Raji (cell line): ENCODE results near the gene MMS22L.

Experiments
- POLR2A ChIP-seq: IDR thresholded peaks from 2 replicates; pipeline ENCODE4 v1.6.1; 2011; ENCODE audit warnings: low read depth, low read length, control low read depth; ENCODE audit not compliant: insufficient read depth

The MMS22L gene, protein sequence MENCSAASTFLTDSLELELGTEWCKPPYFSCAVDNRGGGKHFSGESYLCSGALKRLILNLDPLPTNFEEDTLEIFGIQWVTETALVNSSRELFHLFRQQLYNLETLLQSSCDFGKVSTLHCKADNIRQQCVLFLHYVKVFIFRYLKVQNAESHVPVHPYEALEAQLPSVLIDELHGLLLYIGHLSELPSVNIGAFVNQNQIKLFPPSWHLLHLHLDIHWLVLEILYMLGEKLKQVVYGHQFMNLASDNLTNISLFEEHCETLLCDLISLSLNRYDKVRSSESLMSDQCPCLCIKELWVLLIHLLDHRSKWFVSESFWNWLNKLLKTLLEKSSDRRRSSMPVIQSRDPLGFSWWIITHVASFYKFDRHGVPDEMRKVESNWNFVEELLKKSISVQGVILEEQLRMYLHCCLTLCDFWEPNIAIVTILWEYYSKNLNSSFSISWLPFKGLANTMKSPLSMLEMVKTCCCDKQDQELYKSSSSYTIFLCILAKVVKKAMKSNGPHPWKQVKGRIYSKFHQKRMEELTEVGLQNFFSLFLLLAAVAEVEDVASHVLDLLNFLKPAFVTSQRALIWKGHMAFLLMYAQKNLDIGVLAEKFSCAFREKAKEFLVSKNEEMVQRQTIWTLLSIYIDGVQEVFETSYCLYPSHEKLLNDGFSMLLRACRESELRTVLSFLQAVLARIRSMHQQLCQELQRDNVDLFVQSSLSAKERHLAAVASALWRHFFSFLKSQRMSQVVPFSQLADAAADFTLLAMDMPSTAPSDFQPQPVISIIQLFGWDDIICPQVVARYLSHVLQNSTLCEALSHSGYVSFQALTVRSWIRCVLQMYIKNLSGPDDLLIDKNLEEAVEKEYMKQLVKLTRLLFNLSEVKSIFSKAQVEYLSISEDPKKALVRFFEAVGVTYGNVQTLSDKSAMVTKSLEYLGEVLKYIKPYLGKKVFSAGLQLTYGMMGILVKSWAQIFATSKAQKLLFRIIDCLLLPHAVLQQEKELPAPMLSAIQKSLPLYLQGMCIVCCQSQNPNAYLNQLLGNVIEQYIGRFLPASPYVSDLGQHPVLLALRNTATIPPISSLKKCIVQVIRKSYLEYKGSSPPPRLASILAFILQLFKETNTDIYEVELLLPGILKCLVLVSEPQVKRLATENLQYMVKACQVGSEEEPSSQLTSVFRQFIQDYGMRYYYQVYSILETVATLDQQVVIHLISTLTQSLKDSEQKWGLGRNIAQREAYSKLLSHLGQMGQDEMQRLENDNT

DNA sequence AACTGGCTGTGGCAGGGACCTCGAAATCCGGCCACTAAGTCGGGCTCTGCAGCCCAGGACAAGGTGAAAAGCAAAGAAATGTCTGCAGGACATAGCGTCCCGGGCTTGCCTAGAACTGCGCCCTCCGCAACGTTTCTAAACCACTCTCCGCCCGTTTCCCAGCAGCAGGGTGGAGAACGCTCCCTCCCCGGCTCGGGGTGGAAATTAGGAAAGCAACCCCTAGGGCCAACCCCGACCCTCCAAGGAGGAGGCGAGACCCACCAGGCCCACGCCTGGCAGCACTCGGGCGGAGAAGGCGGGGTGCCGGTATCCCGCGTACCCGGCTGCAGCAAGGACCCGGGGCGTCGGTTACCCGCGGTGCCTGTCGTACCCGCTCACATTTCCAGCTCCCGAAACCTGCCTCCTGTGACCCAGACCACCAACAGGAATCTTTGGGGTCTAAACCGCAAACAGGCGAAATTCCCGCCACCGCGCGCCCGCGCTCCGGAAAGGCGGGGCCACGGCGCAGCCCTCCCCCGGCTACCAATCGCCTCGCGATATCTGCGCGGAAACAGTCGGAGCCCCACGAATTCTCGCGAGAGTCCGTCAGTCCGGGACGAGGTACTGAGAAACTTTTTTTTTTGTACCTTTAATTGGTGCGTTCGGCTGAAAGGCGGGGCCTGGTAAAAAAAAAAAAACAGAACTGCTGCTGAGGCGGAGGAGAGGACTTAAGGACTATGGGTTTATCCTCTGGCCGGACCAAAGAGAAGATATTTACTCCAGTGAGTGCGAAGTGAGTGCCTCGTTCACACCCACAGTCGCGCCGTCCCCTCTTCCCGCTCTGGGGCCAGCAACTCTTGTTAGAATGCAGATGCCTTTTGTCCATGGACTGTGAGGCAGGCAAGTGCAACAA is at the start of gene MMS22L:
Gene MMS22L, minus strand, starts transcription at position 491 of the 892 bp plus-strand sequence. CDS start 739 bp downstream, outside the sequence.
- TF ChIP-seq POLR2A = peak; percentile 71

DNA sequence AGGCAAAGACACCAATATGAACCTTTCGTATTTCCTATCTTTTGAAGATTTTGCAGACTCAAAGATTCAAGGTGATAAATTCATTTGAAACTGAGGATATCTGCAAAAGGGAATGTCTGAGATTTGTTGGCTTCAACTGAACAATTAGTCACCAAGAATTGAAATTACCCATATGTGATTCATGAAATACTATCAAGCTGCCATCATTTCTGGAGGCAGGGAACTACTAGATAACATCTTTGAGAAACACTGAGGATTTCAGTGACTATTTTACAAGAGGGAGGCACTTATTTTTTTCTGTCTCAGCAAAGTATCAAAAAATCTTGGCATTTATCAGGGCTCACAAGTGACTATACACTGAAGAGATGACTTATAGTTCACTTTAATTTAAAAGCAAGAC is 39.8 kb upstream of the MMS22L start:
- no peak for TF ChIP-seq POLR2A

DNA sequence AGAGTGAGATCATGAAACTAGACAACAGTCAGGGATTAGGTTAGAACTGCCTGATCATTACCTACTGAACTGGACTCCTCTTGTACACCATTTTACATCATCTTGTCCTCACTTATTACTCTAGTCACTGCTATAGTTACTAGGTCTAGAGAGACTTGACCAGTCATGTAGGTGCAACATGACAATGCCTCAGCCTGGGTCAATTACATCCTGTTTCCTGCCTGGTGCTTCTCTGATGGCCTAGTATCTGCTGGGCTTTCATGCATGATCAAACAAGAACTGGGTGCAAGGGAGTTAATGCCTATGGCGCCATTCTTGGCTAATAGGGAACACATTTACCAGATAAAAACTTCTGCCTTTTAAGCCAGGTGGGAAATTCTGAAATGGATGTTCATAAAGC is 39.2 kb upstream of the MMS22L start:
- no peak for TF ChIP-seq POLR2A

DNA sequence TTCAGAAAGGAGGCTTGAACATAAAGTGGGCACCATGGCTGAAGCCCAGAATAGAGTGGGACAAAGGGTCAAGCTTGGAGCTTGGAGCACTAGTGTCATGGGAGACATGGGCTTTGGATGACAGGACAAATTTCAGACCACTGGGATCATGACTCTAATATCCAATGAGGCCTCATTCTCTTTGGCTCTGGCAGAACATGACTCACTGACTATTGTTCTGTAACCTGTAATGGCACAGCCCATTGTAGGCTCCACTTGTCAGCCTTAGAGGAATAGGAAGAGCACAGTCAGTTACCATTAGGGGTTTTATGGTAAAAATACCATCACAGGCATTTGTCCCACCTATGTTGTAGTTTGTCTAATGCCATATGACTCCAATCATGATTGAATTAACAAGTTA is 34.0 kb upstream of the MMS22L start:
- no peak for TF ChIP-seq POLR2A

DNA sequence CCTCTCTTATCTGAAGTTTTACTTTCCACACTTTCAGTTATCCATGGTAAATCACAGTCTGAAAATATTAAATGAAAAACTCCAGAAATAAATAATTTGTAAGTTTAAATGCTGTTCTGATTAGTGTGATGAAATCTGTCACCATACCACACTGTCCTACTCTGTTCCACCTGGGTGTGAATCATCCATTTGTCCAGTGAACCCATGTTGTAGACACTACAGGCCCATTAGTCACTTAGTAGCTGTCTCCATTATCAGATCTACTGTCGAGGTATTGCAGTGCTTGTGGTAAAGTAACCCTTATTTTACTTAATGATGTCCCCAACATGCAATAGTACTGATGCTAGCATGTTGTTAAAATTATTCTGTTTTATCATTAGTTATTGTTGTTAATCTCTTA is 29.2 kb upstream of the MMS22L start:
- TF ChIP-seq POLR2A = no peak

DNA sequence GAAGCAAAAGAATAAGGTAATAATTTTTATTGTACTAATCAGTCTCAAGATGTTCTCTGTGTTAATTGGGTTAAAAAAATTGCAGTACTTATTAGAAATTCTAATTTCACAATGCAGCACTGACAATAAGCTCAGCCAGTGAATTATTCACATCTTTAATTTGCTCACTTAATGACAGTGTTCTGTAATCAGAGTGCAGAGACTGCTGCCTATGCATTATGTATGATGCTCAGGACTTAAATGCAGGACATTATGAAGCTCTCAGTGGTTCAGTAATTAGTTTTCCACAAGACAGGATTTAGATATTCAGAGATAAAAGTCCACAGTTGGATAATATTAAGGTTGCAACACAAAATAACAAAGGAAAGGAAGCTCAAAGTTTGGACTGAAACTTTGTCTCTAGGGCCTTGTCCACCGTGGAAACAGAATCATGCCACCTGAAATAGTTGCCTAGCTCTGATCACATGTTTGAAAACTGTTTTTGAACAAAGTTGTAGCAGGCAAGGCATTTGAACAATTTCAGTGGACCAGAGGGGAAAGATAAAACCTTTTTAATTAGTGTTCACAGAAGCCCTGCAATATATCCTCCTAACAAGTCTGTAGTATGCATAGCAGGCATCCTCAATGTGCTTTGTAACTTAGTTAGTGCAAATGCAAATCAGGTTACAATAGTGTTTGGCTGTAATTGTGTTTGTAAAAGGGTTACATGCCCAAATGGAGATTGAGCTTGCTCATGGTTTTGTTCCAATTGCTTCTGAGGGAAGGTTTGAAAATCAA is 23.7 kb upstream of the MMS22L start:
- no peak for TF ChIP-seq POLR2A

DNA sequence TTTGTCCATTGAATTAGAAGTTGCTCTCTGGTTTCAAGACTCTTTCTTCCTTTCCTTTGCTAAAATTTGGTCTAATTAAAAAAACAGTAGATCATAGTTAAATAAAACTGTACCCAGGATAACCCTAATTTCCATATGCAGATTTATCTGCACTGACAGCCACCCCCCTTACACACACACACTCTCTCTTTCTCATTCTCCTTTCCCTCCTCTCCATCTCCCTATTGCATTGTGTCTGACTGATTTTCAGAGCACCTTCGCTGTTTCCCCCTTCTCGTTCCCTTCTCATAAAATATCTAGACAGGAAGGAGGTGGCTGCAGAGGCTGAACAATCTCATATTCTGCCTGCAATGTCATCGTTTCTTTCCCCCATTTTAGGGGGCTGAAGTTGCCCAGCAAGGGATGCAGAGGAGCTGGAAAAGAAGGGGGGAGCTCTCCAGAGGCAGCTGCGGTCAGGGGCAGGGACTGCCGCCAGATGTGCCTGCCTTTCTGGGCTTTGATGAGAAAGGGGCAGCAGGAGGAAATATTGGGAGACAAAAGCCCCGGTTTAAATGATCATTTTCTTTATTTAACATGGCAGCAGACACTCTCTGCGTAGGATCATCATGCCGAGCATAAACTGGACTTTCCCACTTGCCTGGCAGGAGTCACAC is 22.5 kb upstream of the MMS22L start:
- TF ChIP-seq POLR2A = no peak

DNA sequence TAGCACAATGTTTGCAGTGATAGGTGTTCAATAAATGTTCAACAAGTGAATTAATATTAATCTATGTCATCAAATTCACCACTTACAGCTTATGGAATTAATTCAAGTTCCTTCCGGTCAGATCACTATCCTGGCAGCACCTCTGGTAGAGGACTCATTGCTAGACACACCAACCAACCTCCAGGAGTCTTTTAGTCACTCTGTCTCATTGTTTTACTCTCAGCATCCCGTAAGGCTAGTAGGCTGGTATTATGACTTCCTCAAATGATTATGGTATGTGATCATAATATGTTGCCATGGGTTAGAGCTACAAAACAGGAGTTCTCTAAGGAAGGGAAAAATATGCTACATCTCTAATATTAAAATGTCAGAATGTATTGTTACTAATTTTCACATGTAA is 21.7 kb upstream of the MMS22L start:
- no peak for TF ChIP-seq POLR2A

DNA sequence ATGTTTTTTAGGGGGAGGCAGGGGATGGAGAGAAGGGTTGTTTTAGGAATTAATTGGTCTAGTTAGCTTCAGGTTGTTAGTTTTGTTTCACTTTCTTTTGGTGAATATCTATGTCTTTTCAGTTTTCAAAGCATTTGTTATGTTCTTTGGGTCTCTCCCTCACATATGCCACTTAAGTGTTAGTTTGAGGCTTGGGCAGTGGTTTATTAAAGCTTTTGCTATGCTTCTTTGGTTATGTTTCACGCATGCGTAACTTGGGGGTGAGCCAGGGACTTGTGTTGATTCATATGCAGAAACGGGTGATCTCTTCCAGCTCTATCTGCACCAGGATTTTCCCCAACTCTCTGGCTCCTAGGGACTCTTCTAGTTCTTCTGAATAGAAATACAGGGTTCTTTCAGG is 11.4 kb upstream of the MMS22L start:
- TF ChIP-seq POLR2A = no peak

DNA sequence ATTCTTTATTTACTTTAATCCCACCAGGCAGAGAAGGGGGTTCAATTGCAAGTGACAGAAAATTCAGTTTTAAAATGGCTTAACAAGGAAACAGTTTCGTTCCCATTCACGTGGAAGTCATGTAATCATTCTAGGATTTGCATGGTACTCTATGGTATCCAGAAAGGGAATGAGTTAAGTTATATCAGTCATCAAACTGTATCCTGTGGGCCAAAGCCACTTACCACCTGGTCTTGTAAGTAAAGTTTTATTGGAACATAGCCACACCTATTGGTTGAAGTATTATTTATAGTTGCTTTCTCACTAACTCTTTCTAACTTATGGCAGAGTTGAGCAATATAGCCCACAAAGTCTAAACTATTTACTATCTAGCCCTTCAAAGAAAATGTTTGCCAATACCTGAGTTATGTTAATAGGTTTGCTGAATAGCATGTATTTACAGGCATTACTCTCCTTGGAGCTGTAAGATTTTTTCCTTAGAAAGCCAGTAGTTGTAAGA is 10.2 kb upstream of the MMS22L start:
- TF ChIP-seq POLR2A = no peak

DNA sequence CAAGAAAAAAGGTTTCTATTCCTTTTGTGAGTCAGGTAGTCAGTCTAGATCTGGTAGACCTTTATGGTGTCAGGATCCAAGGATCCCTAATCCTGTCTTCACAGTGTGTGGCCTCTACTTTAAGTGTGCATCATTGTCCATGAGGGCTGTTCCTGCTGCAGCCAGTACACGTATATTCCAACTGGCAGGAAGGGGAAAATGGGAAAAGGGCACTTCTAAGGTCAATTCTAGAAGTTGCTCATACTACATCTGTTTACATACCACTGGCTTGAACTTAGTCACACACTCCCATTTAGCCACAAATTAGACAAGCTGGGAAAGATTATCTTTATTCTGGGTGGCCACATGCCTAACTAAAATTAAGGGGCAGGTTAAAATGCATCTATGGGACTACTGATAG is 9.7 kb upstream of the MMS22L start:
- TF ChIP-seq POLR2A = no peak

DNA sequence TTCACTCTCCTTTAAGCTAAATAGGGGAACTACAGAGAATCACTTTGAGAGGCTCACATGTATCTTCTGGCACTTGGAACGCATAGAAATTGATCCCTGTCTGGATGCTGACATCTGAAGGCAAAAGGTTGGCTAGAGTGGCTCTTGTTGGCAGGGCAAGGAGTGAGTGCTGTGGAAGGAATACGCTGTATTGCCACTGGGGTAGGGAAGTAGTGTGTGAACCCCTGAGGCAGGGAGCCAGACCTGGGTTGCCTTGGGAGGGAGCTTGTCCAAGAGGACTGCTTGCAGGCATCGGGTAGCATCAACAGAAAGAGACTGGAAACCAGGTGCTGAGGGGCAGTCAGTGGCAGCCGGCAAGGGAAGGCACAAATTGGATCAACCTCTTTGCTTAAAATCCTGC is 8.9 kb upstream of the MMS22L start:
- no peak for TF ChIP-seq POLR2A

DNA sequence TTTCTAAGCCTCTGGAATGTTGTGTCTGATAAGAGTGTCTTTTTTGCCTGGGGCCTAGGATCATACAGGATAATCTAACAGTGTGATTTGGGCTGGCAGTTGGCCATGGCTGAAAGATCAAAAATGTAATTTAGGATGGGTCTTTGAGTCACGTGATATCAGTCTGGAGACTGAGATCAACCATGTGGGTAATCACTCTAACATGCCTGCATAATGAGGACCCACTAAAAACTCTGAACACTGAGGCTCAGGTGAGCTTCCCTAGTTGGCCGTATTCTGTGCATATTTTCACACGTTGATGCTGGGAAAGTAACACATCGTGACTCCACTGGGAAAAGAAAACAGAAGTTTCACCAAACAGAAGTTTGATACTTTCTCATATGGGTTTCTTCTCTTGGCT is 6.3 kb upstream of the MMS22L start:
- no peak for TF ChIP-seq POLR2A
